Omental fat pad (tissue), 4 donors: Measurements from ENCODE around the gene SHMT1. TPM values are rescaled to one million over a fixed set of nuclear protein-coding genes. Genes with fewer than 3 reads are reported as not detected.

Experiments
- ATAC-seq: fragments of 150-250 bp; one replicate; pipeline ENCODE4 v1.9.1; 2016; ENCODE audit warnings: mild to moderate bottlenecking, moderate library complexity; ENCODE audit not compliant: low FRiP score
- DNase-seq: peaks from one replicate; pipeline ENCODE4 v3.0.0-alpha.2; 2019; ENCODE audit warnings: low spot score
- total RNA-seq, 4 donors: library from RNA; depleted of rRNA; stranded (reverse); fragments of >200 nt; gene quantifications; one replicate each; pipeline ENCODE4 v1.1.0, GENCODE V29; 2016
- TF ChIP-seq, protein P1 (sequence below), 3 donors: fragments of 450-650 bp; IDR thresholded peaks; one replicate each; pipeline ENCODE4 v1.5.1; 2016 to 2017; ENCODE audit warnings: antibody characterized with exemption in 3 of 3, mild to moderate bottlenecking in 3 of 3, moderate library complexity in 2 of 3

The SHMT1 gene
- total RNA-seq, 4 donors from 2014 or later: 59.3 to 108 (median 102) TPM

DNA sequence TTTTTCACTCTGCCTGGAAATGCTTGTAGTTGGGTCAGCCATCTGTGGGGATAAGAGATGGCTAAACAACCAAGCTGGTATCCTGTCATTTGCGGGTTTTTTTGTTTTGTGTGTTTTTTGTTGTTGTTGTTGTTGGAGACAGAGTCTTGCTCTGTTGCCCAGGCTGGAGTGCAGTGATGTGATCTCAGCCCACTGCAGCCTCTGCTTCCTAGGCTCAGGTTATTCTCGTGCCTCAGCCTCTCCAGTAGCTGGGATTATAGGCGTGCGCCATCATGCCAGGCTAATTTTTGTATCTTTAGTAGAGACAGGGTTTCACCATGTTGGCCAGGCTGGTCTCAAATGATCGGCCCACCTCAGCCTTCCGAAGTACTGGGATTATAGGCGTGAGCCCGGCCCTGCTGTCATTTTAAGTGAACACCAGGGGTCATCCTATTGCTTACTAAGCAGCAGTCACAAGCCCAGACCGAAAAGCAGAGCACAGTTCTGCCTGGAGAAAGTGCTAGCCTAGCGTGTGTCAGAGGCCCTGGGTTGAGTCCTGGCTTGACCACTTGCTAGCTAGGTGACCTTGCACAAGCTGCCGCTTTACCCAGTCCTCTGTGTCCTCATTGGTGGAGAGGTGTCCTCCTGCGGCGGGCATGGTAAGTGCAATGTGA is 43.6 kb downstream of the SHMT1 start:
- TF ChIP-seq, protein P1, sequence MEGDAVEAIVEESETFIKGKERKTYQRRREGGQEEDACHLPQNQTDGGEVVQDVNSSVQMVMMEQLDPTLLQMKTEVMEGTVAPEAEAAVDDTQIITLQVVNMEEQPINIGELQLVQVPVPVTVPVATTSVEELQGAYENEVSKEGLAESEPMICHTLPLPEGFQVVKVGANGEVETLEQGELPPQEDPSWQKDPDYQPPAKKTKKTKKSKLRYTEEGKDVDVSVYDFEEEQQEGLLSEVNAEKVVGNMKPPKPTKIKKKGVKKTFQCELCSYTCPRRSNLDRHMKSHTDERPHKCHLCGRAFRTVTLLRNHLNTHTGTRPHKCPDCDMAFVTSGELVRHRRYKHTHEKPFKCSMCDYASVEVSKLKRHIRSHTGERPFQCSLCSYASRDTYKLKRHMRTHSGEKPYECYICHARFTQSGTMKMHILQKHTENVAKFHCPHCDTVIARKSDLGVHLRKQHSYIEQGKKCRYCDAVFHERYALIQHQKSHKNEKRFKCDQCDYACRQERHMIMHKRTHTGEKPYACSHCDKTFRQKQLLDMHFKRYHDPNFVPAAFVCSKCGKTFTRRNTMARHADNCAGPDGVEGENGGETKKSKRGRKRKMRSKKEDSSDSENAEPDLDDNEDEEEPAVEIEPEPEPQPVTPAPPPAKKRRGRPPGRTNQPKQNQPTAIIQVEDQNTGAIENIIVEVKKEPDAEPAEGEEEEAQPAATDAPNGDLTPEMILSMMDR (IDR thresholded peaks at IDR 0.05): no peak
- DNase-seq (no peak), ATAC-seq (no peak)

DNA sequence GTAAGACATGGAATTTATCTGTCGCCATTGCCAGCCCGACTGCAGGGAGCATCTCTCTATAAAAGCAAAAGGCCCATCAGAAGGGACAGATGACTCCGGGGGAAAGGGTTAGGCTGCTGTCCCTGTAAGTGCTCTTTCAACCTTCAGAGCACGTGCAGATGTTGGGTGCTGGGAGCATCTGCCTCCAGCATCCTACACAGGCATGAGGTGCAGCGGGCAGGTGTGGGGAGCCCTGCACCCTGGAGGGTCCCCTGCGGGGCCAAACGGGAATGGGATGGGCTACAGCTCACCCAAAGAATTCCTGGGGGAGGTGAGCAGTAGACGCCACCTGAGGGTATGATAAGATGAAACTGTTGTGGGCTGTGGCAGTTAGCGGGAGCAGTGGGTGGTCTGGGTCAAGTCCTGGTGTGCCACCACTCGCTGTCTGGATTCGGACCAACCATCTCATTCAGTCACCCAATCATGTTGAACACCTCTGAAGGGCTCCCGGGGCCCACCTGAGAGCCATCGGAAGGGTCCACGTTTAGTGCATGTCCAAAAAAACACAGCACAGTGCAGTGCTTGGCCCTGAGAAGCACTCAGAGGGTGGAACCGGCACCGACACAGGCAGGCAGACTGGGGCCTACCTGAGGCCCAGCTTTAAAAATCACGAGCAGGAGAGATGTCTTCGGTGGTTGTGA is 44.4 kb downstream of the SHMT1 start:
- ATAC-seq: no peak
- TF ChIP-seq, protein P1 (IDR thresholded peaks at IDR 0.05): no peak
- DNase-seq: no peak

DNA sequence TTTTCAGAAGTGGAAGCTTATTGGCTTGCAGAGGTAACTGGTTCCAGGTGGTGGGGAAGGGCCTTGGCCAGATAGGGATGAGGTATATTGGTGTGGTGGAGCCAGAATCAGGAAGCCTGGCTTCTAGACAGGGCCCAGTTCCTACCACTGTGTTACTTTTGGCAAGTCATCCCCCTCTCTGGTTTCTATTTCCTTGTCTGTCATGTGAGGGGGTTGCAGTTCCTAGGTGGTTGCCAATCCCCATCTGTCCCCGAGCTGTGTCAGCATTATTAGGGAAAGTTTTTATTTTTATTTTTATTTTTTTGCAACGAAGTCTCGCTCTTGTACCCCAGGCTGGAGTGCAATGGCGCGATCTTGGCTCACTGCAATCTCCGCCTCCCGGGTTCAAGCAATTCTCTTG is 45.2 kb downstream of the SHMT1 start:
- DNase-seq: no peak
- no peak for ATAC-seq
- TF ChIP-seq, protein P1 (IDR thresholded peaks at IDR 0.05): no peak

DNA sequence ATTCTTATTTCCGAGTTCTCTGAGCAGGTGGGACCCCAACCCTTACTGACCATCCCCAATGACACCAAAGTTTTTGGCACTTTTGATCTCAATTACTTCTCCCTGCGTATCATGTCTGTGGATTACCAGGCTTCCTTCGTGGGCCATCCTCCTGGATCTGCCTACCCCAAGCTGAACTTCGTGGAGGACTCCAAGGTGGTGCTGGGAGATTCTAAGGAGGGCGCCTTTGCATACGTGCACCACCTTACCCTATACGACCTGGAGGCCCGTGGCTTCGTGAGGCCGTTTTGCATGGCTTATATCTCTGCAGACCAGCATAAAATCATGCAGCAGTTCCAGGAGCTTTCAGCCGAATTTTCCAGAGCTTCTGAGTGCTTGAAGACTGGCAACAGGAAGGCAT is 47.4 kb downstream of the SHMT1 start:
- ATAC-seq (no peak), DNase-seq (no peak)
- TF ChIP-seq, protein P1 (IDR thresholded peaks at IDR 0.05): no peak

DNA sequence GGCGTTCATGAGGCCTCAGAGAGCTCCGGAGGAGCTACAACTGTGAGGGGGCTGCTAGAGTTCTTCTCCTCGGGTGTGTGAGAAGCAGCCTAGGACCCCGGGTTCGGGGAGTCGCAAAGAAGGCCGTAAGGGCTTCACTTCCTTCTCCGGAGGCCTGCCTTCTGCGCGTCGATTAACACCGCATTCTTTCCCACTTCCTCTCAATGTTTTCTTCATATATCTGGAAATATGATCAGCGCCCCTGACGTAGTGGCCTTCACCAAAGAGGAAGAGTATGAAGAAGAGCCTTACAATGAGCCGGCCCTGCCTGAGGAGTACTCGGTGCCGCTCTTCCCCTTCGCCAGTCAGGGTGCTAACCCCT is 47.8 kb downstream of the SHMT1 start:
- no peak for ATAC-seq
- no peak for DNase-seq

DNA sequence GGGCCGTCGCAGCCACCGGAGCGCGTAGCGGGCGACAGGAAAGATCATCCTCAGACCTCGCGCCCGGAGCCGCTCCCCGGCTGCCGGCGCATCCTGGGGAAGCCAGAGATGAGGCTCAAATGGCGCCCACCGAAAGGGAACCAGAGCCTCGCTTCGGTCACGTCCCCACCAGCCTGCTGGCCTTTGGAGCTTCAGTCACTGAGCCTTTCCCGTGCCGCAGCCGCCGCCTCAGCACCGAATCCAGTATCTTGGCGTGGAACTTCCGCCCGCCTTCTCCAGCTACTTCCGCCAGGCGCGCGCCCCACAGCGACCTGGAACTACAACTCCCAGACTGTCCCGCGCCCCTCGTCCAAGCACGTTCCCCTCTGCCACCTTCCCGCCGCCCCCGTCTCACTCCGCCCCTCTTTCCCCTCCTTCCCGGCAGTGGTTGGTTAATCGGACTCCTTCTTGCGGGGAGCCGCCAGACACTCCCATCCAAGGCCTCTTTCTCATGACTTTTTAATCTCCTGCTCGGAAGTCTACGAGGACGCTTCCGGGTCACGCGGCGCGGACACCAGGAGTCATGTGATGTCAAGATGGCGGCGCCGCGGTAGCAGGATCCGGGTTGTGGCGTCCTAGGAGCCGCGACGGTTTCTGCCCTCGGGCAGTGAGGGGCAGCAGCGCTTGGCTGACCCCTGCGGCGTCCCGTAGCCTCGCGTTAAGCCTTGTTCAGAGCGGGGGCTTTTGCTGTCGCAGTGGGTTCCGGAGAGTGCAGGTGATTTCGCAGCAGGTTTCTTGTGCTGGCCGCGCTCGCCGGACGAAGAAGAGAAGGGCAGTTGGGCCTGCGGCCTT is 48.4 kb downstream of the SHMT1 start, which contains the start of the genes SMCR8 and TOP3A:
Gene SMCR8 (plus strand): TSS at position 563 of the 831 bp plus-strand sequence. CDS start 497 bp downstream, outside the sequence.
Gene TOP3A (minus strand): TSS at position 264 of the 831 bp plus-strand sequence. CDS start 216 bp downstream, at position 48.
- TF ChIP-seq, protein P1 (IDR thresholded peaks at IDR 0.05): no peak
- DNase-seq (peak; percentile 94), ATAC-seq (peak; percentile 98)

More for the DNA sequence above, 47.8 kb downstream of the SHMT1 start:
- TF ChIP-seq, protein P1 (IDR thresholded peaks at IDR 0.05): no peak
